Dedifferentiated amniotic fluid mesenchymal stem cell (primary cell): ENCODE measurements around the gene GFY.
"Not testable (repeated sequence)": the region's sequence is repeated elsewhere in the genome, so short reads cannot be mapped to it uniquely, and the experiment has no call there.

Source experiments
- DNase-seq: peaks from one replicate; pipeline ENCODE4 v3.0.0-alpha.2; 2016; ENCODE audit errors: extremely low spot score

GFY gene

GRCh38 chr19:49469828-49470614 lies 44.8 kb downstream of the GFY start:
- DNase-seq, result no peak

GRCh38 chr19:49470615-49470978 lies 45.4 kb downstream of the GFY start:
- DNase-seq, result no peak

GRCh38 chr19:49472936-49473335 lies 47.7 kb downstream of the GFY start:
- DNase-seq, result no peak

GRCh38 chr19:49473501-49473867 lies 48.3 kb downstream of the GFY start:
- DNase-seq, result not testable (repeated sequence)

GRCh38 chr19:49473868-49474541 lies 48.8 kb downstream of the GFY start, which contains the start of gene FLT3LG:
Gene FLT3LG (plus strand): TSS chr19:49474215. CDS start chr19:49474640, 425 bp downstream.
- peak; percentile 82 for DNase-seq

- no peak for DNase-seq
Observed at GRCh38 chr19:49474542-49474924, 49.3 kb downstream of the GFY start.

GRCh38 chr19:49475191-49475917 lies 50.2 kb downstream of the GFY start:
- no peak for DNase-seq

- no peak for DNase-seq
Observed at GRCh38 chr19:49475995-49476880, 51.0 kb downstream of the GFY start.
